ENCODE results near the gene SUN2.

SUN2 gene

DNA sequence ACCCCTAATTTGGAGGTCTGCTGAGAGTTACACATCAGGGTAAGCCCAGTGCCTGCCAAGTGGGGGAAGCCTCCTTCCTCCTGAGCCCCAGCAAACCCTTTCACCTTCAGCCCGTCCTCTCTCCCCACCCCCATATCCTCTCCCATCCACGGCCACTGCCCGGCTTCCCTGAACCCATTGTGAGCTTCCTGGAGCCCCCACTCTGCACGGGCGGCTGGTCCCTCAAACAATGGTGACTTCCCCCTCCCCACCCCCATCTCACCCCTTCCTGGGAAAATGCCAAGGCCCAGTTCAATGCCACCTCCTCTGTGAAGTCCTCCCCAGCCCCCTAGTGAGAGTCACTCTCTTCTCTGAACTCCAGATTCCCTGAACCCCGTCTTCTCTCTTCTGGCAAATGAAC, 20.3 kb upstream of the SUN2 start:
- no peak for DNase-seq

DNA sequence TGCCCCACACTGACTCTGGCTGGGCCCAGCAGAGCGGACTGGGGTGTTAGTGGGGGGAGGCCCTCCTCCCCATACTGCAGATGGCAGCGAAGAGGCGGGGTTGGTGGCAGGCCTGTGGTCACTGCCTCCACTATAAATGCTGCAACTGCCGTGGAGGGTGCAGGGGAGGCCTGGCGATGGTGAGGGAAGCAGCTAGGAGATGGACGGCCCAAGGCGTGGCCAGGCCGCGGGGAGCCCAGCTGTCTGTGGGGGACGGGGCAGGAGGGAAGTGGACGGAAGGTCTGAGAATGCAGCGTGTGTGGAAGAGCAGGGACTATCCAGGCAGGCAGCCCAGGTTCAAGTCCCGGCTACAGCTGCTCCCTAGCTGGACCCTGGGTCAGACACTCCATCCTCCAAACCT, 19.9 kb upstream of the SUN2 start:
- no peak for DNase-seq

DNA sequence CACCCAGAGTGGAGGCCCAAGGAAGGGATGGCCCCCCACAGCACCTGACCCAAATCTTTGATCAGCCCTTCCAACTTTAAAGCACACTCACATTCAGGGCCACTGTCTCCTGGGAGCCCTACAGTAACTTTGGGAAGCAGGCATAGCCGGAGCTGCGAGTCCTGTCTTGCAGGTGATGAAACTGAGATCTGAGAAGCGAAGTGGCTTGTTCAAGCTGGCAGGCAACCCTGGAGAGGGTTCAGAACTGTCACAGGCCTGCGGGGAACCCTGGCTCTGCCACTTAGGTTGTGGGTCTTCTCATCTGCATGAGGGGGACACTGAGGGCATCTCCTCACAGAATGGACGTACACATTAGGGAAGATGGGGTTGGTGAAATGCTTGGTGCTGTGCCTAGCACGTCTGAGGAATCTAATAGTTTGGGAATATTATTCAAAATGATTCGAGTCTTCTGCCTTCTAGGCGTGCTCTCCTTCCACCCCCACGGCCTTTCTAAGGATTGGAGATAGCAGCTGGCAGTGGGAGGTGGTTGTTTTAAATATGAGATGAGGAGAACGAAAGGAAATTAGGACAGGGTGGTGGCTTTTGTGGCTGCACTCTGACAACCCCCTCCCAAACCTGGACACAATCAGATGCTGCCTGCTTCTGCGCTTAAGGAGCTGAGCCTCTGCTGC, 18.8 kb upstream of the SUN2 start:
- DNase-seq: no peak

DNA sequence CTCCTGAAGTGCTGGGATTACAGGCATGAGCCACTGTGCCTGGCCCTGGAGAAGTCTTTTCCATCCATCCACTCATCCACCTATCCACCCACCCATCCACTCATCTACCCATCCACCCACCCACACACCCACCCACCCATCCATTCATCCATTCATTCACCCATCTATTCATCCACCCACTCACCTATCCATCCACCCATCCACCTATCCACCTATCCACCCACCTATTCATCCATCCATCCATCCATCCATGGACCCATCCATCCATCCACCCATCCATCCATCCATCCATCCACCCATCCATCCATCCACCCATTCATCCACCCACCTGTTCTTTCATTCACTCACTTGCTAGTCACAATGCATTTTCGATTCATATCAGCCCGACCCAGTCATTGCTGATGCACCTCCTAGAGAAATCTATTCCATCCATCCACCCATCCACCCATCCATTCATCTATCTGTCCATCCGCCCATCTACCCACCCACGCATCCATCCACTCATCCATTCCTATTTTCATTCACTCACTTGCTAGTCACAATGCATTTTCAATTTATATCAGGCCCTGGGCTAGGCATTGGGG, 17.7 kb upstream of the SUN2 start:
- DNase-seq: no peak

DNA sequence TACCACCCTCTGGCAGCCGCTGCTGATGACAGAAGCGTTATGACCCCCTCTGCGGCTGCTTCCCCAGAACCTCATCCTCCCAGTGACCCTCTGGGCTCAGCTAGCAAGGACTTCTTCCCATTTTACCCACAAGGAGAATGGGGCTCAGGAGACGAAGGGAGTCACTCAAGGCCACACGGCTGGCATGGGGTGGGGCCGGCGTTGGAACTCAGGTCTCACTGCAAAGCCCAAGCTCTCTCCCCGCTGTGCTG, 16.8 kb upstream of the SUN2 start:
- no peak for DNase-seq

DNA sequence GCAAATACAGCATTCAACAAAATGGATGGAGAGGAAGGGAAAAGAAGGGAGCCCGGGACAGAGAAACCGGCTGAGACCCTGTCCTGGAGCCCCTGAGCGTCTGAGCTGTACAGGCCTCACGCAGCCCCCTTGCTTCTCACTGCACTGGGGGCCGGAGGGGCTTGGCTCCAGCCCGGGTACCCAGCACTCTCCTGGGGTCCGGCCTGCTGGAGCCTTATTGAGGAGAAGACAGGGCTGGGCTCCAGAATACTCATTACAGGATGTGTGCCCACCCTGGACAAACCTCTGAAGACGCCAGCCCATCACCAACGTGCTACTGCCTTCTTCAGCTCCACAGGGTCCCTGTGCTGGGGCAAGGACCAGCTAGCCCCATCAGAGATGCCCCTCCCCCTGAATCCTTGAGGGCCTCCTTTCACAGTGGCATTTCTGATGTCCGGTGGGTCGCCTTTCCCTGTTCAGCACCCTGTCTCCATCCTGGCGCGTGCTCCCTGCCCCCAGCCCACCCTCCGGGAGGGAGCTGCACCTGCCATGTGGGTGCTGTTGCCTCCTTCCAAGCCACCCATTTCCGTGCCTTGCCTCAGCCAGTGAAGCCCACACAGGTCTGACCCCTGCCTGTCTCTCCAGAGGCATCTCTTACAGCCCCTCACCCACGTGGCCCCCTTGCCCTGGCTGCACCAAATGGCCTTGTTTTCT, 14.6 kb upstream of the SUN2 start:
- no peak for DNase-seq

DNA sequence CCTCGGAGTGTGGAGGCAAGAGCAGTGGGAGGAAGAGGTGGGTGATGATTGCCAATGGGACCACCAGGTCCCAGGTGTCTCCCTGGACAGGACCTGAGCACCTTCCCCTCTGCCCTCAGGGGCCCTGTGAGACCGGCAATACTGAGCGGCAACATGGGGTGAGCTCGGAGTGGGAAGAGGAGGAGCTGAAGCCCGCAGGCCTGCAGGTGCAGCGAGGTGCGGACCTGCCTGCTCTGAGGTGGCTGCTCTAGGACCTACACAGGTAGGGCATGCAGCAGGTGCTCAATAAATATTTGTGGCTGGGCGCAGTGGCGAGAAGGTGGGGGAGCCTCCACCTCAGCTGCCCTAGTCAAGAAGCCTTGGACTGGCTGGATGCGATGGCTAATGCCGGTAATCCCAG, 12.2 kb upstream of the SUN2 start:
- no peak for DNase-seq

DNA sequence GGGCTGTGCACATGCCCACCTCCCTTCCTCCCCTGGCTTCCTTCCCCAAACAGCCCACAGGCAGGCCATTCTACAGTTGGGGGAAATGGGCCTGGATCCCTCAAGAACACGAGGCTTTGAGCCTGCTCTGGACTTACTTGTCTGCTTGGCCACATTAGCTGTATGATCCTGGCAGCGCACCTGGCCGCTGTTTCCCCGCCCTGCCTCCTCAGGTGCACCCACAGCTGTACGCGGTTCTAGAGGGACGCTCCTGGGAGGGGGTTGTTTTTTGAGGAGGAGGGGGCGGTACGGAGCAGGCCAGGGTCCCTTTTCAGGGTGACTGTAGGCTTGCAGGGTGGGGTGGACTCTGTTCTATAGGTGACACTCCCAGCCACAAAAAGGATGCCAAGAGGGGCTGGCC, 11.5 kb upstream of the SUN2 start:
- DNase-seq: no peak

DNA sequence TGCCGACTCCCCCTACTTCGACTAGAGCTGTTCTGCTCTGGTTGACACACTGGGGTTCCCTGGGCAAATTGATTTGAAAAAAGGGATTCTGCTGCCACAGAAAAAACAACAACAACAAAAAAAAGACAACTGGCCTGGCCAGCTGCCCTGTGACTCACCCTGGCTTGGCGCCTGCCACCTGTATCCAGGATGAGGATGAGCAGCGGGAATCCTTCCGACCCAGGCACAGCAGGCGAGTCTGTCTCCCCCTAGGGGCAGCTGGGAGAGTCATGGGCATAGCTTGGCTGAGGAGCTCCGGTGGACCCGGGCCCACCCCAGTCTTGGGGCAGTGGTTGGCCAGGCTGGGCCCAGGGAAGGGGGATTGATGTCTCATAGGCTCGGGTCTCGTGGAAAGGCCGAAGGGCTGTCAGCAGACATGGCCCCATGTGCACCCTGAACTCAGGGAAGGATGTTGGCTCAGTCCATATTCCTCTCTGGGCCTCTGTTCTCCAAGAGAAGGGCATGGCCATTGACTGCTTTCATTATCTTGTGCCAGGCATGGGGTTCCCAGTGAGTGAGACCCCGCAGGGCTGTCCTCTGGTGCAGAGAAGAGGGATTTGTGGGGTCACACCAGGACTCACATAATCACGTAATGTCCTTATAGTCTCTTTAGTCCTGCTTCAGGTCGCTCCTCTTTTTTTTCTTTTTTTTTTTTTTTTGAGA, 10.4 kb upstream of the SUN2 start:
- DNase-seq: peak; percentile 38

DNA sequence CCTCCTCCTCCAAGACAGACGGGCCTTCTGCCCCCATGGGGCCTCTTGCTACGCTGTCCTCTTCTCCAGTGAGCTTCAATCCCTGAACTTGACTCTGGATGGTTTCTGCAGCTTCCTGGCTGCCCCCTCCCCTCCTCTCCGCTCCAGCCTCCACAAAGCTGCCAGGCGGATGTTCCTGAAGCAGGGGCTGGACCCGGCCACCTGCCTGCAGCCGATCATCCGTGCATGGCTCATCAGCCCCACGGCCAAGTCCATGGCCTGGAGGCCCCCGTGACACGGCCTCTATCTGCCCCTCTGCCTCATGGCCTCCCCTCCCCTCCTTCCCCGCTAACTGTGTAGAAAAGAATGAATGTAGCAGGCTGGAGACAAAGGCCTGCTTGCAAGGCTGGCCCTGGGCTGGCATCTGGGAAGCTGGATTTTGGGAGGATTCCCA, 6.8 kb upstream of the SUN2 start:
- DNase-seq: no peak

DNA sequence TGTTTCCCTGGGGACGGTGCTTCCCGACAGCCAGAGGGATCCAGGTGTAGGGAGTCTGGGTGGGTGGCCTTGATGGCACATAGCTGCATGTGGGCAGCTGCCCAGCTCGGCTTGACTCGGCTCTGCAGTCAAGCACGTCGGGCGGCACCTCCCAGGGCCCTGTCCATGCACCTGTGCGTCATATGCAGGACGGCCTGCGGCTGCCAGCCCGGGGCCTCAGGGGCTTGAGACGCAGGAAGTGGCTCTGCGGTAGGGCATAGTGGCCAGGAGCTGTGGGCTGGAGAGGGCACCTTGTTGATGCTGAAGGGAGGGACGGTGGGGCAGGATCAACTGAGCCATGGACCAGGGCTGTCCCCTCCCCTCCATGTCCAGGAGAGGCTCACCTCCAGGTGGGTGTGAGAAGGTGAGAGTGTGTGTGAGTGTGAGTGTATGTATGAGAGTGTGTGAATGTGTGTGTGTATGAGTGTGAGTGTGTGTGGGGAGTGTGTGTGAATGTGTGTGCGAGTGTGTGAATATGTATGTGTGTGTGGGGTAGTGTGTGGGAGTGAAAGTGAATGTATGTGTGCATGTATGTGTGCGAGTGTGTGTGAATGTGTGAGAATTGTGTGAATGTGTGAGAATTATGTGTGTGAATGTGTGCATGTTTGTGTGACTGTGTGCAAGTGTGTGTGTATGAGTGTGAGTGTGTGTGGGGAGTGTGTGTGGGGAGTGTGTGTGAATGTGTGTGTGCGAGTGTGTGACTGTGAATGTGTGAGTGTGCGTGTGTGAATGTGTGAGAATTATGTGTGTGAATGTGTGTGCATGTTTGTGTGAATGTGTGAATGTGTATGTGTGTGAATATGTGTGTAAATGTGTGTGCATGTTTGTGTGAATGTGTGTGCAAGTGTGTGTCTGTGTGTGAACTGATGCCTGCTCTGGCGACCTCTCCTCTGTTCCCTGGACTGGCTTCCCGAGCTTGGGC, 5.7 kb upstream of the SUN2 start:
- DNase-seq: no peak

DNA sequence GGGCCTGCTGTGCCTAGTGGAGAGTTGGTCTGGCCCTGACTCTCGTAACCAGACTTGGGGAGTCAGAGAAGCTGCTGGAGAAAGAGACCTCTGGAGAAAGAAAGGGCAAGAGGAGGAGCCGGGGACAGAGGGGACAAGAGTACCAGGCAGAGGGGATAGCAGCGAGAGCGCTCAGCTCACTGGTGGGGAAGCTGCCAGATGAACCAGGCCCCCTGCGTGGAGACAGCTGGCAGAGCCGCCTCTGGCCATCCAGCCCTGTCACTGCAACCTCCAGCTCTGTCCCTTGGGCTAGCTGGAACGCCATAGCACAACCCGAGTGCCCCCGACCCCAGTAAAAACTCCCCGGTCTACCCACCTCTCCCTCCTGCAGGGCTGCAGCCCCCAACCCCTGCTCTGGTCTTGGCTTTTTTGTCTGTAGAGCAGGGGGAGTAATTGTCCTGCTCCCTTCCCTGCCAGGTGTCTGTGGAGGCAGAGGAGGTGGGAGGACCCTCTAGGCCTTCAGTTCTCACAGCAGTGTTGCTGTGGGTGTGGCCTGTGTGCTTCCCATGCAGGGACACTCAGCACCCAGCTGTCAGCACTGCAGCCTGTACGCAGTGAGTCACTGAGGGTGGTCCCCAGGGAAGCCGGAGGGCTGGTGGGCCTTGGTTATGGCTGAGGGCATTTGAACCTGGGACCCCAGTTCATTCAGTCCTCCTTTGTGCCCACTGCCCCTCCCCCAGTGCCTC, 4.8 kb upstream of the SUN2 start:
- DNase-seq: no peak

DNA sequence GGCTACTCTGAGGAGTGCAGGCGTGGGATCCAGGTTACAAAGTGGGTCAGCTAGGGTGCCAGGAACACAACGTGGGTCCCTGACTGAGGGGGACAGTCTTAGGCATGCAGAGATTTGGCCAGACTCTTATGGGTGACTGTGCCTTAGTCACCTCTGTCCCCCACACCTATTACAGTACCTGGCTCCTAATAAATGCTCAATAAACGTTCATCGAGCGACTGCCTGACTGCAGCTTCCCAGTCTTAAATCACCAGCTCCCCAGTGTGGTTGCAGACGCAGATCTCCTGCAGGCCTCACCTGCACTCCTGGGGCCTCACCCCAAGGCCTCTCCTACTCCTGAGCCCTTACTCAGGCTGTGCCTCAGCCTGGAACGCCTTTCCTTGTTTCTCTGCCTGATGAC, 3.2 kb upstream of the SUN2 start:
- no peak for DNase-seq

DNA sequence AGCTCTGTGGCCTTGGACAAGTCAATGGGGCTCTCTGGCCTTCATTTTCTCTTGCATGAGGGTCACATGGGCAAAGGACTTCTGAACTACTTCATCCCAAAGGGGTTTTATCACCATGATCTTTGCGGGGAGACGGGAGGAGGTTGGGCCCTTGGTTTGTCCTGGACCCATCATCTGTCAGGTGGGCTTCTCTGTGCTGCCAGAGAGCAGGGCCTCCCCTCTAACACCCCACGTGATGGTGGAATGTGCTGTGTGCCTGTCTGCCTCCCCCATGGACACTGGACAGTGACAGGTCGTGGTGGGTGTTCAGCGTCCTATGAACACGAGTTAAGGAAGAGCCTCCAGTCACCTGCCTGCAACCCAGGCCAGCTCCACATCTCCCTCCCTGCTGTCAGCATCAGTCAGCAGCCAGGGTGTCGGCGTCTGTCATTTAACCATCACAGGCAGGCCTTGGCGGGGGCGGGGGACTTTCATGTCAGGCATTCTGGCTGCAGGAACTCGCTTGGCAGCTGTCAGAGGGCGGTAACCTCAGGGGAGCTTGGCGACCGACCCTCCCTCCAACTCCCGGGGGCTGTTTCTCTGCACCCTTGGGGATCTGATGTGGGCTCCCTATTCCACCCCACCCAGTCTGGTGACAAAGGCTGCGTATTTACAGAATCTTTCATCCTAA, 2.6 kb upstream of the SUN2 start:
- DNase-seq: peak; percentile 12

DNA sequence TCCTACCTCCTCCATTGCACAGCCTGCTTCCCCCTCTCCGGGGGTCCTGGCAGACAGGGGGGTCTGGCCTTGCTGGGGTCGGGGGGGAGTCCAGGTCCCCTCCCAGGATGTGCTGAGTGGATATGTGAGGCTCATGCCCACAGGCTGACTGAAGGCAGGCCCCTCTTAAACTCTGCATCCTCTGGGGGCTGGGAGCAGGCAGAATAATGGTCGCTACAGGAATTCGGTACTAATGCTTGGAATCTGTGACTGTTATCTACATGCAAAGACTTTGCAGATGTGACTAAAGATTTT, 1.6 kb upstream of the SUN2 start:
- DNase-seq: no peak

DNA sequence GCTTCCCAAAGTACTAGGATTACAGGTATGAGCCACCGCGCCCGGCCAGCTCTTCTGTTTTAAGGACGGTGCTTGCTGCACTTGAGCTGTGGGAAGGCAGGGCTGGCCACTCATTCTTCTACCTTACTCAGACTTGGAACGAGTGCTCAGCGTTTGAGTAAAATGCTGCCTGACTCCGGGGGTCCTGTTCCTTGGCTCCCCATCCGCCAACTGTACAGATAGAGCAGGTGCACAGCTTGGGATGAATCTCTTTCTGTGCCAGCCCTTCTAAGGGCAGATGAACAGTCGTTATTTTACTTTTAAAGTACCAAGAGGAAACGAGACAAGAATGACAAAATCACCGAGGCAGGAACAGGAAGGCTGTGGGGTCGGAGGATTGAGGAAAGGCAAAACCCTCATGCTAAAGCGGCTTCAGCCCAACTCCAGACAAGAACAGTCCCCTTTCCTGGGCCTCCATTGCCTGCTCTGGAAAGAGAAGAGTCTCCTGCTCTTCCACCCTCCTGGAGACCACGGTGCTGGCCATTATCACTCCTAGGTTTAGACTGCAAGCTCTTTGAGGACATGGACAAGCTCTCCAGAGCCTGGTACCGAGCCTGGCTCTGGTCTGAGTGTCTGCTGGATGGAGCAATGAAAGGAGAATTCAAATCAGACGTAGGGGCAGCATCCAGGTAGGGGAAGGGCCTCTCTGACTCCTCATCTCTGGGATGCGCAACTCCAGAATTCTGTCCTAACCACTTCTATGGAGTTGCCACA, 1.1 kb upstream of the SUN2 start:
- no peak for DNase-seq

DNA sequence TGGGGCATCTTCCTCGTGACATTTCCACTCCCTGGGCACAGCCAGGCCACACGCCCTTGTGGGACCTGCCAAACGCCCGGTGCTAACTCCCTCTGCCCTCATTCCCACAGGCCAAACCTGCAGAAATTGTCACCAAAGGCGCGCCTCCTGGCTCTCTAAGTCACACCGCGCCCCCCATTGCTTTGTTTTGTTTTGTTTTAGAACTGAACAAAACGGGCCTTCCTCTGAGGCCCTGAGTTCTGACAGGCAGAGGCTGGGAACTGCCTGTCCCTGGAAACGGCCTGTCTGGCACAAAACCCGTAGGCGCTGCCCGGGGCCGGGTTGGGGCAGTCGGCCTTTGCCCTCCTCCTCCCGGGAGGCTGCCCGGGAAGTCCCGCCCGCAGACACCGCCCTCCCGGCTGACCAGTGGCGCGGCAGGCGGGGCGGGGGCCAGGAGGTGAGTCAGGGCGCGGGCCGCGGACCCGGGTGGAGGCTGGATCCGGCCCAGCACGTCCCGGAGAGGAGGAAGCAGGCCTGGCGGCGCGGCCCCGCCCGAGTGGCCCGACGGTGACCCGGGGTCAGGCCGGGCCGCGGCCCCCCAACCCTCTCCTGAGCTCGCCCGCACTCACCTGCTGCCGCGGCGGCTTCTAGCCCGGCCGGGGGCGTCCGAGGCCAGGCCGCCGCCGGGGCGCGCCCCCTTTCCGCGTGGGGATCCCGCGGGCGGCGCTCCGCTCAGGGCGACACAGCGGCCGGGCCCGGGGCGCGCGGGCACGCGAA, 465 bp downstream of the SUN2 start:
- DNase-seq: no peak

DNA sequence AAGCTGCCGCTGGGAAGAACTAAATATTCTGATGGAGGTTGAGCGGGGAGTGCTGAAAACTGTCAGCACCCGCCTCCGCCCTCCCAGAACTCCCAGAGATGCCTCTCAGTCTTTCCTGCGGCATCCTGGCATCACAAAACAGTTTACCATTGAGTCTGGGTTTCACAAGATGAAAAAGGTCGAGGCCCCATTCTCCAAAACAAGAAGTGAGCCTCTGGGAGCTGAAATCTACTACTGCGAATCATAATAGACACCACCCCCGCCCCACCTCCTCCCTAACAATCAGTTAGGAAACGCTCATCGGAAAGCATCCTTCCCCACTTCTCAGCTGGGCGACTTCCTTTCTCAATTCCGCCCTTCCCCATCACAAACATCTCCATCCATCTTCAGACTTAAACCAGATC, 1.0 kb downstream of the SUN2 start:
- DNase-seq: no peak

DNA sequence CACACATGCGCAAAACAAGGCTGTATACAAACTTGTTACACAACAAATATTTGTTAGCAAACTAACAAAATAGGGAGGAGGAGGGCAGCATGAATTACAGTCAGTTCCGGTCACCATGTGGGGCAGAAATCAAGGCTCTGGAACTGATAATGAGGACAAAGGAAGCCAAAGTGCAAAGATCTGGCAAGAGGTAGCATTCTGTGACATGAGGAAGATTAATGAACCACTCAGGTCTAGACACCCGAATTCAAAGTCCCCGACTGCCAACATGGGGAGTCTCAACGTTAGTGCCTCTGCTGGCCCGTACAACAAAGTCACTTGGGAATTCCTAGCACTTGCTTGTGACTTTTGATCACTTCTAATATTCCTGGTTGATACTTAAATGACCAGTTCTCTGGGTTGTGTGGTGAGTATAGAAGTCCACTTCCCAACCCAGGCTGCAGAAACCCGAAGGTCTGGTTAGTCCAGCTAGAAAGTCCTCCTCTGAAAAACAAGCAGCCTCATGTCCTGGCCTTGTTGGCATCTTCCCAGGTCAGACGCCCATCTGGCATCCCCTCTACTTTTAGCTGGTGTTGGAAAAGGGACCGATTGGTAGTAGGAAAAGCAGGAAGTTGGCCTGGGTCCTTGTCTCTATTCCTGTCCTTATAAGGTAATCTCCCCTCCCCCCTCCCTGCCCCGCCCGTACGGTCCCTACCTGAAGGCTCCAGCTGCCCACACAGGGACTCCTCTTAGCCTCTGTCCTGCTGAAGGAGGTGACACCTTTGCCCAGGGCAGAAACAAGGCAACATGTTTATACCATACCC, 1.6 kb downstream of the SUN2 start:
- DNase-seq: peak; percentile 32

Measured in NCI-H1105 (cell line).